PC-9 (cell line): Measurements from ENCODE around the gene ARFIP1.
A peak's percentile ranks its signal among the peaks of the same experiment; 100 is the strongest.

Experiments used
- CTCF ChIP-seq: fragments of 200-600 bp; sonication (generic); conservative IDR thresholded peaks from 2 replicates; pipeline ENCODE4 v1.6.1; 2017; ENCODE audit warnings: mixed run types, antibody characterized with exemption, mild to moderate bottlenecking, moderate library complexity
- EZH2 ChIP-seq: fragments of 200-600 bp; sonication (generic); IDR thresholded peaks from 2 replicates; pipeline ENCODE4 v1.8.0; 2017; ENCODE audit warnings: antibody characterized with exemption, low read depth

DNA sequence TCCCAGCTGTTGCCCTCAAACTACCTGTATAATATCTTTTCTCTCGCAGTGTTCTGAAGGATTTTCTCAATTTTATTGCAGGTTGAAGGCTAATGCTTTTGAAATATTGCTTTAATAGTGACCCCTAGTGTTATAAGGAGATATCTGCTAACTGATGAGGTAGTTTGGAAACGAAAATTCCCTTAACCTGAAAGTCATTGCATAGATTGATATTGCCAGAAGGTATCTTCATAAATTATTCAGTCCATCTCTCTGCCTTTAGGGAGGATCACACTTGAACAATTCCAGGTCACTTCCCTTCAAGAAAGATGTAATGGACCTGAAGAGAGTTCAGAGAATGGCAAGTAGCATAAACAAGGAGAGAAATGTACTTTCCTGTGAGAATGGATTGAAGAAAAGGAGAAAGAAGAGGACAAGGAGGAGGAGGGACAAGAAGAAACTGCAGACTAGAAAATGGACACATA is 44.3 kb upstream of the ARFIP1 start:
- TF ChIP-seq CTCF (peak; percentile 72), EZH2 (no peak)
